GDM1 (cell line): ENCODE data around the gene TFIP11.

Experiments
- DNase-seq: peaks from one replicate; lab custom pipeline; 2025; lab: John Stamatoyannopoulos, UW

The TFIP11 gene

DNA sequence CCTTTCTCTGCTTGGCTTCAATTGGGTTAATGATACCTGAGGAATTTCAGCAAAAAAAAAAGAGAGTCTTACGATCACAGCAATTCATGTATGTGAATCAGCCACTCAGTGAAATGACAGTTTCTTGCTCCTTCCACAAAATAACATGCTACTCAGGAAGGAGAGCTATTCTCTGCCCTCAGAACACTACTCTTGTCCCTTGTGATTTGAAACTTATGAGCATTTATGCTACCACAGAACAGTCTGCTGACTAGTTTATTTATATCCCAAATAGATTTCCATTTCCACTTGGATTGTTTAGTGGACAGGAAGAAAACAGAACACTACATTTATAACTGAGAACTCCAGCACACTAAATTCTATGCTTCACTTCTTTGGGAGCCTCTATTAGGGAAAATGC, 8.5 kb downstream of the TFIP11 start:
- DNase-seq = no peak

DNA sequence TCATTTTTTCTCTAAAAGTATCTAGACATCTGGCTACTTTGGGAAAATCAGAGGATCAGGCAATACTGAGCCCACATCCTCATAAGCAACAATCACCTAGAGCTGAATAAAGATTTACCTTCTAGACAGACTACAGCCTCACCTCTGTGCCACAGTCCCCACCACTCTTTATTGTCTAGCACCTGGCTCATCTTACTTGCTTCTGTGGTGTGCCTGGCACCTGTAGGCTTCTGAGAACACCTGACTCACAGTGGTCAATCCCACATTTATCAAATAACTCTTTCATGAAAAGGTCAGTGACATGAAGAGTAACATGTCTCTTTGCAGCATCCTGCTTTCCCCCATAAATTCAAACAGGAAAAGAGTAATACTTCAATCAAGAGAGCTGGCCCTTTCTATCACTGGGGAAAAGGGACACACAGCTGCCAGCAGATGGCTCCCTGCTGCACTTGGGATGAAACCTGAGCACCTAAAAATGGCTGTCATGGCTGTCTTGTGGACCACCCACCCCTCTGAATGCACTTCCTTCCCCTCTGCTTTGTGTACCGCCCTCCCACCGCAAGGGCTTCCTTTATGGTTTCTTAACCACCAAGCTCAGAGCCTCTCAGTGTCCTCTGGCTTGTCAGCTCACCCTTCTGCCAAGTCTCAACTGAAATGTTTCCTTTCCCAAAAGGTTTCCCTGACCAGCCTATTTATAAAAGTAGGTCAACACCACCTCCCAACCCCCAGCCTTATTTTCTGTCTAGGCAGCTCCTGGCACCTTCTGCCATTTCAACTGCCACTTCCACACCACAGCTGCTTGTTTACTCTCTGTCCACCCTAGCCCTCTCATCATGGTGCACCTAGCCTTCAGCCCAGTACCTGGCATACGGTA, 9.3 kb downstream of the TFIP11 start:
- peak; percentile 95 for DNase-seq

DNA sequence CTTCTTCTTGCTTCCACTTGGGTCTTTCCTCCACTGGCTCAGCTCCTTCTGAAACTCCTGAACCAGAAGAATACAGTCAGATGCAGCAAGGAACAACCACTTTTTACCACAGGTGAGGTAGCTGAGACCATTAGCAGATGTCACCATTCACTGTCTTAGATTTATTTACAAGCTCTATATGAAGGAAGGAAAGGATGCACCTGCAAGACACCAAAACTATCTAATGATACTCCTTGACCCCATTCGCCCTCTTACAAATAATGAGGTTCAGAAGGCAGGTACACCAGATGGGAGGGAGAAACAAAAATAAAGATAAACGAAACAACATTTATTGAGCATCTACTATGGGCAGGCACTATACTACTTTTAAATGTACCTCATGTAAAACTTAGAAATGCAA, 10.3 kb downstream of the TFIP11 start:
- no peak for DNase-seq

DNA sequence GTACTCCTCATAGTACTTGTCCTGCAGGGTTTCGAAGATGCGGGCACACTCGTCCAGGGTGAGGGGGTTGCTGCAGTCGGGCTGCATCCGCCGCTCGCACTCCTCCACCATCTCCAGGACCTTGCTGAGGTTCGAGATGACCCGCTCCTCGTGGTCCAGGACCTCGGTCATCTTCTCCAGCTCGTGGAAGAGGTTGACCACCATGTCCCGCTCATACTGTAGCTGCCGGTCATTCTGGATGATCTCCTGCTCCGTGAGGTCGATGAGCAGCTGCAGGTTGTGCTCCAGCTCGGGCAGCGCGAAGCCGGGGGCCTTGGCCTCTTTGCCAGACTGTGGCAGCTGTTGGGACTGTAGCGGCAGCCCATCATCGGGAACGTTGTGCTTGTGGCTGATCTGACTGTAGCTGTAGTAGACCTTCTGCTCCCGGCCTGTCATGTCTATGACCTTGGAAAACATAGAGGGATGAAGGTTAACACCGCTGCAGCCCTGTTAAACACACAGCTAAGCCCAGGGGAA, 13.0 kb downstream of the TFIP11 start:
- DNase-seq = no peak

DNA sequence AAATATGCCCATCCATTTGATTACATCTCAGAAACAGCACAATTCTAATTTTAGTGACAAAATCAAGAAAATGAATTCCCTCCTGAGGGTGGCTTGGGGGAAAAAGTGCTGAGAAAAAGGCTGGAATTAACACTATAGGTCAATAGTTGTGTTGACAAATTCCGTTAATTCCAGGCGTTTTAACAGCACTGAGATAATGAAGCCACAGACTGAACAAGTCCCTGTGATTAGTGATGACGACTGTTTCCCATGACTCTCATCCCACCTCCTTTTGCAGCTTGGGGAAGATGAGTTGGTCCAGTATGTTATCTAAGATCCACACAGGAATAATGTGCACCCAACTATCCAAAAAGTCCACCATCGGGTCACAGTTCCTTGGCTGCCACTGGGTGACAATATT, 15.8 kb downstream of the TFIP11 start:
- no peak for DNase-seq

DNA sequence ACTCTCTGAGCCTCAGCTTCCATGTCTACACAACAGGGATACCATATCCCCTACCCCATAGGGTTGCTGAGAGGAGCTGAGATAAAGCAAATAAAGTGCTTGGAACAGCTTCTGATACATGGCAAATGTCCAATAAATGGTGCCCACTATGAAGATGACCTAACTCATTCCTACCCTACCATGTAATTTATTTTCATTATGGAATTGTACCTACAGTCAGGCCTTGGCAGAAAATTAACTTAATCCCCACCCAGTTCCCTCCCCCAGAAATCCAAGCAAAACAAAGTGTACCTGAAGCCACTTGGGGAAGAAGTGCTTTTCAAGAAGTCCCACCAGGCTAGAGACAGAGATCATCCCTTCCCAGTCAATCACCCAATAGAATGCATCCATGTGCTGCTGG, 17.8 kb downstream of the TFIP11 start:
- DNase-seq = no peak

DNA sequence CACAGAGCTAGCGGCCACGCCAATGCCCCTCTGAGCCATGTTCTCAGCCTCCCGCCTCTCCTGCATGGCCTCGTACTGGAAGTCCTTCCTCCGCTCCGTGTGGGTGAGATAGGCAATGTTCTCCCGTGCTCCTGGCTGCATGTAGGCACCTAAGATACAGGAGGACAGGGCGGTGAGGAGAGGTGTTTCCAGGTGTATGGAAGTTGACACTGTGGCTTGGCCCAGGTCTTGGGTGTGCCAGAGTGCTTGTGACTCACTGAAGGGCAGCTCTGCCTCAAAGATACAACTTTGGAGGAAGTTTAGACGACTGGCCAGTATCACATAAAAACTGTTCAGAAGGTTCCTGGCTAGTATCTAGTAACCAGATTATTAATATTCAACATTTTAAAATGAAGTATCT, 20.1 kb downstream of the TFIP11 start:
- no peak for DNase-seq

DNA sequence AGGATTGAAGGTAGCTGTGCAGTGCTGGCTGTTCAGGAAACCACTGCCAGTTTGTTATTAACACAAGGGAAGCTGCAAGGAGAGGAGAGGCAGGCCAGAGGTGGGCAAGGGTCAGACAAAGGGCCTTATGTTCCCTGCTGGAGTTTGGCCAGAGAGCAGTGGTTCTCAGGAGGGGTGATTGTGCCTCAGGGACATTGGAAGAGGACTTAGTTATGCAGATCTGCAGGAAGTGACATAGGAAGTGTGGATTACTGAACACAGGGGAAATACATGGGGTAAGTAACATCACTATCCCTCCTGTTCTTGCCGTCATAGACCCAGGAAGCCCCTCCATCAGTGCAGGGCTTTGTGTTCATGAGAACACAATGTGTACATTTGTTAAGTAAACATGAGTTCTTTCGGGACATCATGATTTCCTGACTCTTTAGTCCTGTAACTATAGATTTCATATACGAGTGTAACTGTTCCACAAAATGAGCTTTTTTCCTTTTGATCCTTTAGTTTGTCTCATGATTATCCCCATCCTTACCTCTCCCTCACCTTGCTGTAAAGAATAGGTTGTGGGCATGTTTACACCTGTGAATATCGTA, 22.7 kb downstream of the TFIP11 start:
- DNase-seq = no peak

DNA sequence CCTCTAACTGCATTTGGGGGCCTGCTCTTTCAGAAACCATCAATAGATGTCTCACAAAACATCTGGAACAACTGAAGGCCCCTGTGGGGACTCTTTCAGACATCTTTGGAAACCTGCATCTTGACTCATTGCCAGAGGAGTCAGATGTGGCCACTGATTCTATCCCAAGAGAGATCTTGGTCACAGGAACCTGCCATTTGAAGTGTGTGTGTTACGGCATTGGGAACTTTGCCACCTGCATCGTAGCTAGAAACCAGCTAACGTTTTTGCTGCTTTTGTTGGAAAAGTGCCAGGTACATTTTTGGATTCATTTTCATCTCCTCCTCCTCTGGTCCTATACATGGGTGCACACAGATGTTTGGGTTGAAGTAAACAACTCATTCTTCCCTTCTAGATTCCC, 24.3 kb downstream of the TFIP11 start:
- no peak for DNase-seq

DNA sequence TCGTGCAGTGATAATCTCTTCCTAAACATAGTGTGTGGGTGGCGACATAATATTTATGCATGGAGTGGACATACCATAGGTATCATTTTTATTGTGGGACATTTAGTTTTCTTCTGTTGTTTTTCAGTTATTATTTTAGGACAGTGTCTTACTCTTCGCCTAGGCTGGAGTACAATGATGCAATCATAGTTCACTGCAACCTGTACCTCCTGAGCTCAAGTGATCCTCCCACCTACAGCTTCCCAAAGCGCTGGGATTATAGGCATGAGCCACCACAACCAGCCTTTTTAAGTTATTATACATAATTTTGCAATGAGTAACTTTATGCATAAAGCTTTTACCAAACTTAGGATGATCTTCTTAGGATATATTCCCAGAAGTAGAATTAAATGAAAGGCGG, 25.9 kb downstream of the TFIP11 start:
- DNase-seq = no peak

DNA sequence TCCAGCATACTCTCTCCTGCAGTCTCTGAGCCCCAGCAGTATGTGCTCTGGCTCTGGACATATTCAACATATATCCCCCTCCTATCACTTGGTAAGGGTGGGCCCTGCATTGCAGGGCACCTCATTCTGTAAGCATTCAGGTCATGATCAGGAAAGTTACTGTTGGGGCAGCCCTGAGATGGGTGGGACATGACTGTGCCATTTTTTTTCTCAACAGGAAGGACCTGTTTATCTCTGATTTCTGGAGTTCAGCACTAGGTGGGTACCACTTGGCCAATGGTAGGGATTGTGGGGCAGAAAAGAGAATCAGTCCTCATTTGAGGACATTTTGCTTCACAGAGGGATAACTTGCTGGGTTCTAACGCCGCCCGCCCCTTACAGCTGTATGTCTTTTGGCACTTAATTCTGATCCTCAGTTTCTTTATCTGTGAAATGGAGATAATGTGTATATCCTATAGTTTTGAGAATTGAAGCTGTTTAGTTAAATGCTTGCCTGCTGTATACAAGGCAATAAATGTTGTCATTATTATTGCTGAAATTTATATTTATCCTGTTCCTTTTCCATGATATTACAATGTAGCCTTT, 26.4 kb downstream of the TFIP11 start:
- DNase-seq = no peak

DNA sequence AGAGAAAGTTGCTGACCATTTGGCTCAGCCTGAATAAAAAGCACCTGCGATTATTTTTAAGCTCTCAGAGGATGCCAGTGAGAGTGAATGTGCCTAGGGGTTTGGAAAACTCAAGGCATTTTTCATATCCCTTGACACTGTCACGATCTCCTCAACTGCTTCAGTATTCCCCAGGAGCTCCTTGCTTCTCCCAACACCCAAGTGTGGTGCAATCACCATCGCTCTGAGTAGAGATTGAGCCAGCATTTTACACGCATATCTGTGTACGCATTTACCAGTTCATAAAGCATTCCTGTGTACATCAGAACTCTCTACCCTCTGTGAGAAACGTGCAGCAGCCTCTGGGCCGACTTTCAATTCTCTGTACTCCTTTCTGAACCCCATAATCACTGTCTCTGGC, 27.3 kb downstream of the TFIP11 start:
- DNase-seq = no peak

DNA sequence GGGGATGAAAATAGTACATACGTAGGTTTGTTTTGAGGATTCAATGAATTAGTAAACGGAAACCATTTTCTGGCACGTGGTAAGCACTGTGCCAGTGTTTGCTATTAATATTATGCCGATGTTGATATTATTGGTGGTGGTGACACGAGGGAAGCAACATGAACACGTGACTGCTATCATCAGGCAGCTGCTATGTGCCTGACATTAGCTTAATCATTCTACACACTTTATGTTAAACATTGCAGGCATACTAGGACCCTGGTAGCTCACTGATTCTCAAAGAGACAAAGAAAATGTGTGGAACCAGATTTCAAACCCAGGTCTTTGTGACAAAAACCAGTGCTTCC, 27.9 kb downstream of the TFIP11 start:
- DNase-seq = no peak

DNA sequence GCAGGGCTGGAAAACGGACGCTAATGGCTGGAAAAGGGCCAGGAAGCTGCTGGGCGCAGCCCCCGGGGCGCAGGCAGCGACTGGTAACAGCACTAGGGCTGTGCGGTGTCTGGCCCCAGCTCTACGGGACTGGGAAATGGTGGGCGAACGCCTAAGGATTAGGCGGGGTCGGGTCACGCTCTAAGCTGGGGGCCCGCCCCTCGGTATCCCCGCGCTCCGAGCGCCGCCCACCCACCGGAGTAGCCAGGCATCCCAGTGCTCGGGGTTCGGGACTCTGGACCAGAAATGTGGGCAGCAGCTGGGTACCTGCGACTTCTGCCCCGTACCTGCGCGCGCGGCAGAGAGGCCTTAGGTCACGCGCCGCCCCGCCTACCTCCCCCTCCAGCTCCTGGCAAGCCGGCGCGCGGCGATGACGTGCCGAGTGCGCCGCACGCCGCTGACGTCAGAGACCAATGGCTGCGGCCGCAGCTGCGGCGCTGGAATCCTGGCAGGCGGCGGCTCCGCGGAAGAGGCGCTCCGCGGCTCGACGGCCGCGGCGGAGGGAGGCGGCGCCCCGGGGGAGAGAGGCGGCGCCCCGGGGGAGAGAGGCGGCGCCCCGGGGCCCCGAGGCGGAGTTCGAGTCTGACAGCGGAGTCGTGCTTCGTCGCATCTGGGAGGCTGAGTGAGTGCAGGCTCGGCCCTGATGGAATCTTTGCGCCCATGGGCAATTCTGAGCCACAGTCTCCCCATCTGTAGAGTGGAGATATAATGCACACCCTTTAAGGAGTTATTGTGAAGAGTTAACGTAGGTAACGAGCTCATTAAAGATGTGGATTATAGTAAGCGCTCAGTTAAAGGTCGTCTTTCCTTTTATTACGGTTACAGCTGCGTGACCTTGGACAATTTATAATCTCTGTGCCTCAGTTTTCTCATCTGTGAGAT, 28.6 kb downstream of the TFIP11 start, which contains the start of the genes HPS4 and SRRD:
TSS of gene HPS4 (minus strand) at position 345 of the 921 bp plus-strand sequence. CDS start 2,021 bp downstream, outside the sequence.
TSS of gene SRRD (plus strand) at position 439 of the 921 bp plus-strand sequence. CDS start at position 453, 14 bp downstream.
- DNase-seq = peak; percentile 87

DNA sequence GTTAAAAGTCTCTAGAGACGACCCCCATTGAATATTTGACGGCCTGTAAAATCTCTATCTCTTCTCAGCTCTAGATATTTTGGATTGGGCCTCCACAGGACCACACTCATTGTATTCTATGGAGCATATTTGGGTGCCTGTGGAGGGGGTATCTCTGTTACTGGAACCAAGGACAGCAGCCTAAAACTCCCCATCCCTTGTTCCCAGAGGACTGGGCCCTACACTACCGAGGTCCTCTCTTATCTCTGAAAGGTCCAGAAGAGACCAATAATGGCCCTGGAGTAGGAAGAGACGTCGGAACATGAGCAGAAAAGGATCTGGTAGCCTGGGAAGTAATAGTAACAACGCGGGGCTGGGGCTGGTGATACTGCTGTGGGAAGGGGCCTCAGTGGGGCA, 29.2 kb downstream of the TFIP11 start:
- DNase-seq = no peak

DNA sequence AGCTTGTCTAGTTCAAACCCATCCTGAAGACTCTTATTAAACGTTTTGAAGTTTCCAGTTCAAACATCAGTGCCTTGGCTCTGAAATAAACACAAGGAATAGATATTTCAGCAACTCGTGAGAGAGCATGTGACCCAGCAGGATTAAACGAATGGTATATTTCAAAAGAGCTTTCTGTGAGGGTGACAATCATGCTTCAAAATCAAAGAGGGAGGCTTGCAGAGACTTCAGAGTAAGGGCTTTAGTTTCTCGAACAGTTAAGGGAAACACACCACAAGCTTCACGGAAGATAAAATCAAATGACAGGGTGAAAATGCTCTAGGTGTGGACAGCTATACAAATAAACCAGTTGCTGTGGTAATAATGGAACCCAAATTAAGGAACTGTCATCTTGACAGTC, 30.1 kb downstream of the TFIP11 start:
- DNase-seq = no peak

DNA sequence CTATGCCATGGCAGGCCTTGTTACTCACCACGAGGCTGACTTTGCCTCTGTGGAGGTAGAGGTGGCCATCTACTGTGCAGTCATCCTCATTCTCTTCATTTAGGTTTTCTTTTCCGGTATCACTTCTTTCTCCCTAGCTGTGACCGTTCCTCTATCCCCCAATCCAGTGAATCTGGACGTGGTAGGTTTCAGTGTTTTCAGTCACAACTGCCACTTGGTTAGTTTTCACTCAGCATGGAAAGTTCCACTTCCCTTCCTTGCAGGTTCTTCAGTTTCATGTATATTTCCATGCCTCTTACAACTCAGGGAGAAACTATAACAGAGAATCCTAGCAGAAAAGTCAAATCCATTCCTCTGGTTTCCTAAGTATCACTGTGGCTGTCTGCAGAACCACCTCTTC, 30.6 kb downstream of the TFIP11 start:
- no peak for DNase-seq

DNA sequence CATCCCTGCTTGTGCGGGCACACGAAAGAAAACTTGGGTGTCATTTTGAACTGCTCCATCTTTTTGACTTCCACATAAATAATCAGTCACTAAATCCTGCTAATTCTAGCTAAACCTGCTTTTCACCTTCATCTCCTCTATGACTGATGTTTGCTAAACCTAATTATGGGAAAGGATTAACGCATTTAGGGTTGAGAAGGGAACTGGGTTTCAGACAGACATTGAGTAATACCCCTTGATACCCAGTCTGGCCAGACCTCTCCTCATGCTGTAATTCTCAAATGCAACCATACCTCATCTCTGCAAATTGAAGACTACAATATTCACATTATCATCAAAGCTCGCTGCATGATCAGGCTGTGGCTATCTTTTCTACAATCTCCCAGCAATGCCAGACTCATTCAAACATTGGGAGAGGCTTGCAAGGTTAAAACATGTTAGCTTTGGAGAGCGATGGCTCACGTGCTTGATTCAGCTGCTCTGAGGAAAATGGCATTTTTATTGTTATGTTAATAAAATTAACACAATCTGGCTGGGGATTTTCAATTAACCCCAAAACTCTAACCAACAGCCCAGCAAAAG, 31.1 kb downstream of the TFIP11 start:
- DNase-seq = no peak

DNA sequence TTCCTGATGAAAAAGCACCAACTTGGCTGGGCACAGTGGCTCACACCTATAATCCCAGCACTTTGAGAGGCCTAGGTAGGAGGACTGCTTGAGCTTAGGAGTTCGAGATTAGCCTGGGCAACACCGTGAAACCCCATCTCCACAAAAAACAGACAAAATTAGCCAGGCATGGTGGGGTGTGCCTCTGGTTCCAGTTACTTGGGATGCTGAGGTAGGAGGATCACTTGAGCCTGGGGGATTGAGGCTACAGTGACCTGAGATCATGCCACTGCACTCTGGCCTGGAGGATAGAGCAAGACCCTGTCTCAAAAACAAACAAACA, 31.7 kb downstream of the TFIP11 start:
- no peak for DNase-seq

DNA sequence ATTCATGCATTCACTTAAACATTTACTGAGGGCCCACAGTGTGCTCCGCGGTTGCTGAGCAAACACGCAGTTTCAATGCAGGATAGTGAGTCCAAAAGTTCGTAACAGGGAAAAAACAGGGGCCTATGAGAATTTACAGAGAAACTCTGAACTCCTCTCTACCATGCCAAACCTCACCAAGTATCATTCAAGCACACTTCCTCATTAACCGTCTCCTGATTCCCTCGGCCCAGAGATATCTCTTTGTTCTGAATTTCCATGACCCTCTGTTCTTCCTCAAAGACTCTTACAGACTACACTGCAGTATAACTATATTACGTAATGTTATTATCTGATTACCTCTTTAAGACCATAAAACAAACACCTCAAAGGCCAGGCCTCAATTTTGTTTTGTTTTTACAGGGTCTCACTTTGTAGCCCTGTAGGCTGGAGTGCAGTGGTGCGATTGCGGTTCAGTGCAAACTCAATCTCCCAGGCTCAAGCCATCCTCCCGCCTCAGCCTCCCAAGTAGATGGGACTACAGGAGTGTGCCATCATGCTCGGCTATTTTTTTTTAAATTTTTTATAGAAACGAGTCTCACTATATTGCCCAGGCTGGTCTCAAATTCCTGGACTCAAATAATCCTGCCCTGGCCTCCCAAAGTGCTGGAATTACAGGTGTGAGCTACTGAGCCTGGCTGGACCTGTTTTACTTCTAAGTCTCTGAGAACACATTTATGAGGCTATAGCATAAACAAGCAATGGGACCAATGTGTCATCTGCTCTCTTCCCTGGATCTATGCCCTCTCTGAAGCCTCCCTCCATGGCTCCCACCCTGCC, 32.3 kb downstream of the TFIP11 start:
- no peak for DNase-seq
